H1 (cell line): ENCODE results near the gene FGD4. TPM values are rescaled to one million over a fixed set of nuclear protein-coding genes. Genes with fewer than 3 reads are reported as not detected.

Experiments used
- ATF3 ChIP-seq: IDR thresholded peaks from 2 replicates; pipeline ENCODE4 v1.6.1; 2011; ENCODE audit warnings: low read depth, mild to moderate bottlenecking, low read length; ENCODE audit not compliant: insufficient read depth
- CHD2 ChIP-seq: IDR thresholded peaks from 2 replicates; pipeline ENCODE4 v1.6.1; 2012; ENCODE audit warnings: low read length, improper control_type of control experiment
- EGR1 ChIP-seq: IDR thresholded peaks from 2 replicates; pipeline ENCODE4 v1.6.1; 2011; ENCODE audit warnings: low read depth, low read length, borderline replicate concordance
- GTF2F1 ChIP-seq: IDR thresholded peaks from 2 replicates; pipeline ENCODE4 v1.6.1; 2012; ENCODE audit warnings: low read depth, low read length, improper control_type of control experiment, borderline replicate concordance
- KDM5A ChIP-seq: fragments of 200-600 bp; IDR thresholded peaks from 2 replicates; pipeline ENCODE4 v1.7.1; 2012; ENCODE audit warnings: mild to moderate bottlenecking, low read length, inconsistent platforms, mixed read lengths
- RBBP5 ChIP-seq: IDR thresholded peaks from 2 replicates; pipeline ENCODE4 v1.7.1; 2012; ENCODE audit warnings: low read depth, mild to moderate bottlenecking, inconsistent platforms, low read length, moderate library complexity, borderline replicate concordance
- TEAD4 ChIP-seq: IDR thresholded peaks from 2 replicates; pipeline ENCODE4 v1.6.1; 2012; ENCODE audit warnings: low read depth, low read length, inconsistent platforms, mixed read lengths
- polyA plus RNA-seq, 7 experiments: library from polyadenylated mRNA; depleted of rRNA in 3 of 7; stranded (reverse) in 5 of 7; unstranded in 2 of 7; fragments of >200 nt in 5 of 7; fragments of 200-250 nt in 2 of 7; gene quantifications; 1 replicate in 5 of 7; 2 replicates in 1 of 7; 4 replicates in 1 of 7; pipeline versions ENCODE4 v1.2.1 to v1.2.3, GENCODE V29; 2011 to 2013; ENCODE audit warnings: missing spikeins in 2 of 7, mixed read lengths in 2 of 7
- total RNA-seq: library from RNA; stranded (reverse); fragmentation: NEBNext Ultra II Directional; extraction: Animal tissue kit (Norgen Biotek cat#: 25700); gene quantifications from 2 replicates; pipeline ENCODE4 v1.2.1, GENCODE V29; 2021
- TF ChIP-seq, protein P1 (sequence below): fragments of 300-600 bp; sonication (generic); IDR thresholded peaks from 2 replicates; pipeline ENCODE4 v1.7.1; 2012; ENCODE audit warnings: low read length, moderate library complexity, mild to moderate bottlenecking, inconsistent platforms; ENCODE audit not compliant: insufficient replicate concordance
- TF ChIP-seq, protein P2 (sequence below): IDR thresholded peaks from 2 replicates; pipeline ENCODE4 v1.6.1; 2012; ENCODE audit warnings: inconsistent platforms

FGD4 gene
- total and polyA plus RNA-seq, 2 of the 8 experiments (the other 6 are each of a cell fraction or from before 2014, with no cell fraction given): 8.5 to 48.2 TPM

DNA sequence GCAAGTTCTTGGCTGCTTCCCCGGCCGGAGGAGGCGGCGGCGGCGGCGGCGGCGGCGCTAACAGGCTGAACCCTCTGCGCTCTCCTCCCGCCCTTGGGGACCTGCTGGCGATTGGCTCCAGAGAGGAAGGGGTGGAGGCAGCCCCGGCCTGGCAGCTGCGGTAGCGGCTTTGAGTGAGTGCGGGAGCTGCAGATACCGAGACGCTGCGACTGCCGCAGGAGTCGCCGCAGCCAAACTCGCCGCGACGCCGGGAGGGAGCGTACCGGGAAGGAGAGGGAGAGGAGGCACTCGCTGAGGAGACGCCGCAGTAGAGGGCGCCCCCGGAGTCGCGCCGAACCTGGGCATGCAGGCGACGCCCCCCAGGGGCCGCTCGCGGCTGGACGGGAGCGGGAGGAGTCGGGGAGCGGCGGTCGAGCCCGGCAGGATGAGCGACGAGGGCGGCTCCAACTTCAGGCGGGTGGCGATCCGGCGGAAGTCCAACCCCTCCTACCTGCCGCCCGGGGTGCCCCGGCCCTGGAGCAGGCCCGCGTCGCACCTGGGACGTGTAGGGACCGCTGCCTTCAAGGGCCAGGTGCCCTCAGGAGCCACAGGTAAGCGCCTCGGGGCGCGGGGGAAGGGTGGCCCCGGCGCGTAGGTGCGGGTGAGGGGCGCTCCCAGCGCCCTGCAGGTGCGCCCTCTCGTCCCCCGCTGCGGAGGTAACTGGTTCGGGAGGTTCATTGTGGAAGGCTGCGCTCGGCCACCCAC, at the start of gene FGD4 (continued):
- TF ChIP-seq, protein P1, sequence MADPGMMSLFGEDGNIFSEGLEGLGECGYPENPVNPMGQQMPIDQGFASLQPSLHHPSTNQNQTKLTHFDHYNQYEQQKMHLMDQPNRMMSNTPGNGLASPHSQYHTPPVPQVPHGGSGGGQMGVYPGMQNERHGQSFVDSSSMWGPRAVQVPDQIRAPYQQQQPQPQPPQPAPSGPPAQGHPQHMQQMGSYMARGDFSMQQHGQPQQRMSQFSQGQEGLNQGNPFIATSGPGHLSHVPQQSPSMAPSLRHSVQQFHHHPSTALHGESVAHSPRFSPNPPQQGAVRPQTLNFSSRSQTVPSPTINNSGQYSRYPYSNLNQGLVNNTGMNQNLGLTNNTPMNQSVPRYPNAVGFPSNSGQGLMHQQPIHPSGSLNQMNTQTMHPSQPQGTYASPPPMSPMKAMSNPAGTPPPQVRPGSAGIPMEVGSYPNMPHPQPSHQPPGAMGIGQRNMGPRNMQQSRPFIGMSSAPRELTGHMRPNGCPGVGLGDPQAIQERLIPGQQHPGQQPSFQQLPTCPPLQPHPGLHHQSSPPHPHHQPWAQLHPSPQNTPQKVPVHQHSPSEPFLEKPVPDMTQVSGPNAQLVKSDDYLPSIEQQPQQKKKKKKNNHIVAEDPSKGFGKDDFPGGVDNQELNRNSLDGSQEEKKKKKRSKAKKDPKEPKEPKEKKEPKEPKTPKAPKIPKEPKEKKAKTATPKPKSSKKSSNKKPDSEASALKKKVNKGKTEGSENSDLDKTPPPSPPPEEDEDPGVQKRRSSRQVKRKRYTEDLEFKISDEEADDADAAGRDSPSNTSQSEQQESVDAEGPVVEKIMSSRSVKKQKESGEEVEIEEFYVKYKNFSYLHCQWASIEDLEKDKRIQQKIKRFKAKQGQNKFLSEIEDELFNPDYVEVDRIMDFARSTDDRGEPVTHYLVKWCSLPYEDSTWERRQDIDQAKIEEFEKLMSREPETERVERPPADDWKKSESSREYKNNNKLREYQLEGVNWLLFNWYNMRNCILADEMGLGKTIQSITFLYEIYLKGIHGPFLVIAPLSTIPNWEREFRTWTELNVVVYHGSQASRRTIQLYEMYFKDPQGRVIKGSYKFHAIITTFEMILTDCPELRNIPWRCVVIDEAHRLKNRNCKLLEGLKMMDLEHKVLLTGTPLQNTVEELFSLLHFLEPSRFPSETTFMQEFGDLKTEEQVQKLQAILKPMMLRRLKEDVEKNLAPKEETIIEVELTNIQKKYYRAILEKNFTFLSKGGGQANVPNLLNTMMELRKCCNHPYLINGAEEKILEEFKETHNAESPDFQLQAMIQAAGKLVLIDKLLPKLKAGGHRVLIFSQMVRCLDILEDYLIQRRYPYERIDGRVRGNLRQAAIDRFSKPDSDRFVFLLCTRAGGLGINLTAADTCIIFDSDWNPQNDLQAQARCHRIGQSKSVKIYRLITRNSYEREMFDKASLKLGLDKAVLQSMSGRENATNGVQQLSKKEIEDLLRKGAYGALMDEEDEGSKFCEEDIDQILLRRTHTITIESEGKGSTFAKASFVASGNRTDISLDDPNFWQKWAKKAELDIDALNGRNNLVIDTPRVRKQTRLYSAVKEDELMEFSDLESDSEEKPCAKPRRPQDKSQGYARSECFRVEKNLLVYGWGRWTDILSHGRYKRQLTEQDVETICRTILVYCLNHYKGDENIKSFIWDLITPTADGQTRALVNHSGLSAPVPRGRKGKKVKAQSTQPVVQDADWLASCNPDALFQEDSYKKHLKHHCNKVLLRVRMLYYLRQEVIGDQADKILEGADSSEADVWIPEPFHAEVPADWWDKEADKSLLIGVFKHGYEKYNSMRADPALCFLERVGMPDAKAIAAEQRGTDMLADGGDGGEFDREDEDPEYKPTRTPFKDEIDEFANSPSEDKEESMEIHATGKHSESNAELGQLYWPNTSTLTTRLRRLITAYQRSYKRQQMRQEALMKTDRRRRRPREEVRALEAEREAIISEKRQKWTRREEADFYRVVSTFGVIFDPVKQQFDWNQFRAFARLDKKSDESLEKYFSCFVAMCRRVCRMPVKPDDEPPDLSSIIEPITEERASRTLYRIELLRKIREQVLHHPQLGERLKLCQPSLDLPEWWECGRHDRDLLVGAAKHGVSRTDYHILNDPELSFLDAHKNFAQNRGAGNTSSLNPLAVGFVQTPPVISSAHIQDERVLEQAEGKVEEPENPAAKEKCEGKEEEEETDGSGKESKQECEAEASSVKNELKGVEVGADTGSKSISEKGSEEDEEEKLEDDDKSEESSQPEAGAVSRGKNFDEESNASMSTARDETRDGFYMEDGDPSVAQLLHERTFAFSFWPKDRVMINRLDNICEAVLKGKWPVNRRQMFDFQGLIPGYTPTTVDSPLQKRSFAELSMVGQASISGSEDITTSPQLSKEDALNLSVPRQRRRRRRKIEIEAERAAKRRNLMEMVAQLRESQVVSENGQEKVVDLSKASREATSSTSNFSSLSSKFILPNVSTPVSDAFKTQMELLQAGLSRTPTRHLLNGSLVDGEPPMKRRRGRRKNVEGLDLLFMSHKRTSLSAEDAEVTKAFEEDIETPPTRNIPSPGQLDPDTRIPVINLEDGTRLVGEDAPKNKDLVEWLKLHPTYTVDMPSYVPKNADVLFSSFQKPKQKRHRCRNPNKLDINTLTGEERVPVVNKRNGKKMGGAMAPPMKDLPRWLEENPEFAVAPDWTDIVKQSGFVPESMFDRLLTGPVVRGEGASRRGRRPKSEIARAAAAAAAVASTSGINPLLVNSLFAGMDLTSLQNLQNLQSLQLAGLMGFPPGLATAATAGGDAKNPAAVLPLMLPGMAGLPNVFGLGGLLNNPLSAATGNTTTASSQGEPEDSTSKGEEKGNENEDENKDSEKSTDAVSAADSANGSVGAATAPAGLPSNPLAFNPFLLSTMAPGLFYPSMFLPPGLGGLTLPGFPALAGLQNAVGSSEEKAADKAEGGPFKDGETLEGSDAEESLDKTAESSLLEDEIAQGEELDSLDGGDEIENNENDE: no peak
- no peak for TF ChIP-seq ATF3
- peak; percentile 96 for TF ChIP-seq RBBP5
- TF ChIP-seq, protein P2, sequence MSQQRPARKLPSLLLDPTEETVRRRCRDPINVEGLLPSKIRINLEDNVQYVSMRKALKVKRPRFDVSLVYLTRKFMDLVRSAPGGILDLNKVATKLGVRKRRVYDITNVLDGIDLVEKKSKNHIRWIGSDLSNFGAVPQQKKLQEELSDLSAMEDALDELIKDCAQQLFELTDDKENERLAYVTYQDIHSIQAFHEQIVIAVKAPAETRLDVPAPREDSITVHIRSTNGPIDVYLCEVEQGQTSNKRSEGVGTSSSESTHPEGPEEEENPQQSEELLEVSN: peak; percentile 36; the same call in 1 of the 2 replicates
- no peak for TF ChIP-seq CHD2
- TF ChIP-seq TEAD4: no peak
- TF ChIP-seq KDM5A: no peak
- no peak for TF ChIP-seq EGR1
- no peak for TF ChIP-seq GTF2F1
